Ishikawa (cell line): Measurements from ENCODE around the gene NT5E.
A peak's percentile ranks its signal among the peaks of the same experiment; 100 is the strongest.

Experiments
- CEBPB ChIP-seq: IDR thresholded peaks from 2 replicates; pipeline ENCODE4 v1.6.1; 2012
- CREB1 ChIP-seq: IDR thresholded peaks from 2 replicates; pipeline ENCODE4 v1.6.1; 2012; ENCODE audit warnings: low read depth
- EGR1 ChIP-seq: IDR thresholded peaks from 2 replicates; pipeline ENCODE4 v1.6.1; 2012
- EP300 ChIP-seq: IDR thresholded peaks from 2 replicates; pipeline ENCODE4 v1.6.1; 2012; ENCODE audit warnings: borderline replicate concordance
- FOXM1 ChIP-seq: IDR thresholded peaks from 2 replicates; pipeline ENCODE4 v1.6.1; 2012; ENCODE audit warnings: low read depth, borderline replicate concordance
- MAX ChIP-seq: IDR thresholded peaks from 2 replicates; pipeline ENCODE4 v1.6.1; 2012
- NFIC ChIP-seq: IDR thresholded peaks from 2 replicates; pipeline ENCODE4 v1.6.1; 2012
- RAD21 ChIP-seq: IDR thresholded peaks from 2 replicates; pipeline ENCODE4 v1.6.1; 2012; ENCODE audit warnings: low read depth
- REST ChIP-seq: IDR thresholded peaks from 2 replicates; pipeline ENCODE4 v1.6.1; 2012; ENCODE audit warnings: low read depth, mild to moderate bottlenecking
- TAF1 ChIP-seq: IDR thresholded peaks from 2 replicates; pipeline ENCODE4 v1.6.1; 2012; ENCODE audit warnings: low read depth, mild to moderate bottlenecking
- YY1 ChIP-seq: IDR thresholded peaks from 2 replicates; pipeline ENCODE4 v1.6.1; 2012; ENCODE audit warnings: low read depth

GRCh38 chr6:85464722-85465150 is 14.9 kb downstream of the NT5E start:
- TF ChIP-seq FOXM1, result peak; percentile 52; the same call in 1 of the 2 replicates
- TF ChIP-seq NFIC, result peak; percentile 47; the same call in 1 of the 2 replicates
- TF ChIP-seq CEBPB, result no peak
- no peak for TF ChIP-seq REST
- TF ChIP-seq EGR1, result no peak
- TF ChIP-seq RAD21, result no peak
- peak; percentile 29; the same call in 1 of the 2 replicates for TF ChIP-seq MAX
- peak; percentile 80; the same call in 1 of the 2 replicates for TF ChIP-seq EP300
- no peak for TF ChIP-seq CREB1
- no peak for TF ChIP-seq YY1
- TF ChIP-seq TAF1, result no peak
